Urothelium cell line (cell line): Measurements from ENCODE around the gene ZNF292.
"Not testable (repeated sequence)": the region's sequence is repeated elsewhere in the genome, so short reads cannot be mapped to it uniquely, and the experiment has no call there.

ENCODE experiments used
- DNase-seq: peaks from one replicate; pipeline ENCODE4 v3.0.0; 2011; ENCODE audit warnings: low spot score, mixed read lengths
- FAIRE-seq: peaks from 2 replicates; lab custom pipeline; 2011; peaks lifted over from hg19 to GRCh38; lab: Jason Lieb, UNC

ZNF292 gene

GRCh38 chr6:87261534-87261933 is 106.2 kb downstream of the ZNF292 start:
- DNase-seq (no peak), FAIRE-seq (no peak)

- FAIRE-seq (no peak), DNase-seq (no peak)
Observed at GRCh38 chr6:87264481-87264880, 109.1 kb downstream of the ZNF292 start.

GRCh38 chr6:87274660-87275274 is 119.4 kb downstream of the ZNF292 start:
- DNase-seq (peak; percentile 8), FAIRE-seq (no peak)

GRCh38 chr6:87276624-87277023 is 121.3 kb downstream of the ZNF292 start:
- DNase-seq (no peak), FAIRE-seq (no peak)

GRCh38 chr6:87277123-87277522 is 121.8 kb downstream of the ZNF292 start:
- FAIRE-seq: no peak

GRCh38 chr6:87279196-87279595 is 123.8 kb downstream of the ZNF292 start:
- DNase-seq (no peak), FAIRE-seq (no peak)

More at GRCh38 chr6:87277123-87277522, 121.8 kb downstream of the ZNF292 start:
- DNase-seq: no peak

GRCh38 chr6:87281426-87281825 is 126.1 kb downstream of the ZNF292 start:
- no peak for FAIRE-seq
- DNase-seq: no peak

- DNase-seq (no peak), FAIRE-seq (no peak)
Observed at GRCh38 chr6:87282743-87283142, 127.4 kb downstream of the ZNF292 start.

GRCh38 chr6:87283461-87283860 is 128.1 kb downstream of the ZNF292 start:
- FAIRE-seq (no peak), DNase-seq (no peak)

- FAIRE-seq (no peak), DNase-seq (no peak)
Observed at GRCh38 chr6:87287251-87287650, 131.9 kb downstream of the ZNF292 start.

- no peak for FAIRE-seq
- DNase-seq: no peak
Observed at GRCh38 chr6:87289571-87289970, 134.2 kb downstream of the ZNF292 start.

- no peak for FAIRE-seq
- no peak for DNase-seq
Observed at GRCh38 chr6:87291883-87292282, 136.5 kb downstream of the ZNF292 start.

GRCh38 chr6:87293526-87293925 is 138.2 kb downstream of the ZNF292 start:
- no peak for DNase-seq

GRCh38 chr6:87297119-87297518 is 141.8 kb downstream of the ZNF292 start:
- DNase-seq: no peak
- FAIRE-seq: no peak

More at GRCh38 chr6:87293526-87293925, 138.2 kb downstream of the ZNF292 start:
- no peak for FAIRE-seq

- FAIRE-seq, DNase-seq: not testable (repeated sequence)
Observed at GRCh38 chr6:87301277-87301676, 145.9 kb downstream of the ZNF292 start.

GRCh38 chr6:87308970-87309369 is 153.6 kb downstream of the ZNF292 start:
- DNase-seq: peak; percentile 5
- FAIRE-seq: no peak

- no peak for FAIRE-seq
- DNase-seq: no peak
Observed at GRCh38 chr6:87312860-87313259, 157.5 kb downstream of the ZNF292 start.
